ENCODE measurements around the gene NCAPG.

DNA sequence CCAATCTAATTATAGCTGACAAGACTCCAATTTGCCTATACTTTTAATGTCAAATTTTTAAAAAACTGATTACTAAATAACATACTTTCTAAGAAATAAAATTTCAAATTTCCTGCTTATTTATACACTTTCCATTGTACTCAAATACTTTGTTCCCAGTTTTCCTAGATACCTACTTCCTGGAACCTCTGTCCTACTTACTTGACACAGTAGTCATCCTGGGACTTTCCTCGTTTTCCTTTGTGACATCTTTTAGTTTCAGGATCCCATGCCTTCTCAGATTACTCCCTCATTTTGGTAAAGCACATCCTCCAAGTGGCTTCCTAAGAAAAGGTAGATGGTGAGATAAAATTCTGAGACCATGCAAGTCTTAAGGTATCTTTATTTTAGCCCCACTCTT is 16.0 kb upstream of the NCAPG start:
- TF ChIP-seq YY1 (IDR thresholded peaks at IDR 0.05; ENCODE audit: insufficient read depth, insufficient read length) (no peak), SUZ12 (IDR thresholded peaks at IDR 0.05; ENCODE audit: extremely low read depth, insufficient read depth, insufficient read length) (no peak)

Data from NT2/D1 (cell line).